Endothelial cell of umbilical vein (primary cell): ENCODE results near the gene NTN1. TPM values are rescaled to one million over a fixed set of nuclear protein-coding genes. Genes with fewer than 3 reads are reported as not detected.

Experiments
- BruUV-seq: library from RNA; stranded (reverse); fragments of 400-500 nt; replicated peaks from 2 replicates; lab custom pipeline; 2021; lab: Mats Ljungman, UMichigan
- CTCF ChIA-PET: fragments of 300-600, 350-600 bp; sonication (Branson Sonifier 250); formaldehyde crosslinking; loops from one replicate; lab custom pipeline; 2021; ENCODE audit warnings: antibody characterized with exemption, inconsistent platforms; lab: Charles Lee
- POLR2A ChIA-PET: fragments of 300-600, 350-600 bp; sonication (Branson Sonifier 250); formaldehyde crosslinking; loops from one replicate; lab custom pipeline; 2021; ENCODE audit warnings: antibody characterized with exemption, inconsistent platforms; lab: Charles Lee
- DNase-seq: peaks from one replicate; pipeline ENCODE4 v3.0.0-alpha.2; 2011; ENCODE audit warnings: low read depth, low spot score
- FAIRE-seq: peaks from 2 replicates; lab custom pipeline; 2011; peaks lifted over from hg19 to GRCh38; lab: Jason Lieb, UNC
- H2AFZ ChIP-seq: 2 replicates; pipeline ENCODE4 v1.6.0; 2012; ENCODE audit warnings: low read depth, low read length, control low read depth, inconsistent platforms
- H3K27ac ChIP-seq: 2 replicates; pipeline ENCODE4 v1.5.1; 2011; ENCODE audit warnings: low read depth, mild to moderate bottlenecking, control low read depth, low read length, moderate library complexity; ENCODE audit not compliant: insufficient read depth
- H3K27me3 ChIP-seq, 2 experiments: 2 replicates each; pipeline versions ENCODE4 v1.6.0 to v1.6.1; 2011; ENCODE audit warnings: low read length in 2 of 2, mixed read lengths in 1 of 2; ENCODE audit not compliant: control insufficient read depth in 2 of 2, insufficient read depth in 2 of 2
- H3K36me3 ChIP-seq, 2 experiments: 2 replicates in 1 of 2; 3 replicates in 1 of 2; pipeline ENCODE4 v1.5.1; 2011; ENCODE audit warnings: low read length in 2 of 2, mild to moderate bottlenecking in 1 of 2, moderate library complexity in 1 of 2; ENCODE audit not compliant: control insufficient read depth in 2 of 2, insufficient read depth in 2 of 2; ENCODE audit errors: extremely low read depth in 1 of 2
- H3K4me1 ChIP-seq: 3 replicates; pipeline ENCODE4 v1.5.1; 2011; ENCODE audit warnings: mild to moderate bottlenecking, low read length; ENCODE audit not compliant: control insufficient read depth, insufficient read depth; ENCODE audit errors: extremely low read depth
- H3K4me2 ChIP-seq: 2 replicates; pipeline ENCODE4 v1.6.1; 2011; ENCODE audit warnings: low read length, control low read depth, mixed read lengths; ENCODE audit not compliant: insufficient read depth
- H3K4me3 ChIP-seq, 3 experiments: fragments of 200-600 bp in 1 of 3; sonication (generic), shearing (Covaris generic) in 1 of 3; replicated peaks in 1 of 3; 2 replicates each; pipeline ENCODE4 v1.5.1; 2011 to 2016; ENCODE audit warnings: control low read depth in 3 of 3, low read length in 3 of 3, mild to moderate bottlenecking in 2 of 3, inconsistent platforms in 1 of 3, low read depth in 1 of 3, moderate library complexity in 1 of 3; ENCODE audit not compliant: insufficient read depth in 1 of 3
- H3K79me2 ChIP-seq: 2 replicates; pipeline ENCODE4 v1.6.0; 2012; ENCODE audit warnings: low read length, inconsistent platforms; ENCODE audit not compliant: control insufficient read depth, insufficient read depth
- H3K9ac ChIP-seq: replicated peaks from 2 replicates; pipeline ENCODE3; 2011; ENCODE audit warnings: low read length, control low read depth; ENCODE audit not compliant: insufficient read depth; ENCODE audit errors: extremely low read depth
- H3K9me1 ChIP-seq: replicated peaks from 3 replicates; pipeline ENCODE4 v1.6.0; 2011; ENCODE audit warnings: mild to moderate bottlenecking, low read length; ENCODE audit not compliant: control insufficient read depth, insufficient read depth; ENCODE audit errors: extremely low read depth
- H3K9me3 ChIP-seq: replicated peaks from 2 replicates; pipeline ENCODE4 v1.5.1; 2012; ENCODE audit warnings: low read length, inconsistent platforms; ENCODE audit not compliant: control insufficient read depth, insufficient read depth
- H4K20me1 ChIP-seq: replicated peaks from 2 replicates; pipeline ENCODE3; 2011; ENCODE audit warnings: mild to moderate bottlenecking, low read length; ENCODE audit not compliant: control insufficient read depth, insufficient read depth; ENCODE audit errors: extremely low read depth
- CTCF ChIP-seq, 2 donors: IDR thresholded peaks; 1 replicate in 1 of 2; 2 replicates in 1 of 2; pipeline ENCODE4 v1.5.1; 2011; ENCODE audit warnings: low read length in 2 of 2, mild to moderate bottlenecking in 2 of 2, moderate library complexity in 2 of 2, control low read depth in 1 of 2, inconsistent platforms in 1 of 2, low read depth in 1 of 2; ENCODE audit not compliant: insufficient read depth in 1 of 2; ENCODE audit errors: extremely low read depth in 1 of 2
- EZH2 ChIP-seq: IDR thresholded peaks from 2 replicates; pipeline ENCODE4 v1.6.1; 2012; ENCODE audit warnings: borderline replicate concordance, low read depth, mild to moderate bottlenecking, moderate library complexity, low read length, inconsistent platforms; ENCODE audit not compliant: severe bottlenecking
- FOS ChIP-seq: IDR thresholded peaks from 2 replicates; pipeline ENCODE4 v1.6.1; 2011; ENCODE audit warnings: mild to moderate bottlenecking, low read length, moderate library complexity, borderline replicate concordance; ENCODE audit not compliant: insufficient read depth
- GATA2 ChIP-seq: IDR thresholded peaks from 2 replicates; pipeline ENCODE4 v1.7.0; 2011; ENCODE audit warnings: low read depth, mild to moderate bottlenecking, moderate library complexity, mixed read lengths, low read length; ENCODE audit not compliant: insufficient read length, insufficient read depth
- JUN ChIP-seq: IDR thresholded peaks from 2 replicates; pipeline ENCODE4 v1.6.1; 2011; ENCODE audit warnings: borderline replicate concordance, low read depth; ENCODE audit not compliant: insufficient read length, insufficient read depth
- MAX ChIP-seq: IDR thresholded peaks from 2 replicates; pipeline ENCODE4 v1.6.1; 2011; ENCODE audit not compliant: insufficient read depth, insufficient read length
- MYC ChIP-seq: IDR thresholded peaks from one replicate; pipeline ENCODE4 v1.6.1; 2011; ENCODE audit warnings: mild to moderate bottlenecking, low read depth, low read length
- POLR2A ChIP-seq: IDR thresholded peaks from 2 replicates; pipeline ENCODE4 v1.6.1; 2012; ENCODE audit warnings: low read depth, mild to moderate bottlenecking, control low read depth, low read length
- POLR2AphosphoS5 ChIP-seq: IDR thresholded peaks from 2 replicates; pipeline ENCODE4 v1.6.1; 2012; ENCODE audit warnings: low read depth, mild to moderate bottlenecking, control low read depth, low read length, moderate library complexity; ENCODE audit not compliant: insufficient read depth
- dilution Hi-C: fragments of 300-500 bp; cut with MboI; formaldehyde crosslinking; loops from one replicate; pipeline ENCODE4 v1.15.0; 2019; ENCODE audit warnings: low sequenced_read_pairs; ENCODE audit not compliant: extremely low pct_ligation_motif_present
- intact Hi-C: fragments of 100-400 bp; cut with micrococcal nuclease; formaldehyde crosslinking; loops from one replicate; pipeline ENCODE4 v1.10.0; 2022
- polyA plus RNA-seq, 4 experiments: library from polyadenylated mRNA; depleted of rRNA in 3 of 4; stranded (reverse) in 3 of 4; unstranded in 1 of 4; fragments of >200 nt; gene quantifications; 2 replicates each; pipeline versions ENCODE4 v1.2.1 to v1.2.3, GENCODE V29; 2011 to 2012; ENCODE audit warnings: missing spikeins in 1 of 4
- total RNA-seq: library from RNA; stranded (reverse); gene quantifications from 2 replicates; pipeline ENCODE4 v1.2.3, GENCODE V29; 2021

Gene NTN1
- total and polyA plus RNA-seq, 2 donors (not counting 3 experiments of a cell fraction or from before 2014, with no cell fraction given), result 0.10 to 0.18 TPM

GRCh38 chr17:8975091-8975725, 46.1 kb upstream of the NTN1 start:
- no TSS peak for BruUV-seq
- H3K9ac ChIP-seq, result no peak overlapping the region
- DNase-seq, result no peak
- ChIA-PET CTCF (no interaction called here), POLR2A (no interaction called here)
- H3K27ac ChIP-seq, result no peak overlapping the region
- no peaks in the 10 kb centered on the region for H3K4me1 ChIP-seq
- no peak overlapping the region for H3K4me3 ChIP-seq
- FAIRE-seq, result no peak
- H4K20me1 ChIP-seq, result no peaks in the 10 kb centered on the region
- H3K36me3 ChIP-seq, result no peaks in the 10 kb centered on the region
- no peaks in the 10 kb centered on the region for H3K79me2 ChIP-seq
- no peaks in the 10 kb centered on the region for H3K9me3 ChIP-seq
- H3K27me3 ChIP-seq, result no peaks in the 10 kb centered on the region
- no peaks in the 10 kb centered on the region for H3K9me1 ChIP-seq
- no peak overlapping the region for H3K4me2 ChIP-seq
- TF ChIP-seq POLR2AphosphoS5 (no peak), MYC (no peak), EZH2 (no peak), CTCF (IDR thresholded peaks at IDR 0.05; ENCODE audit: extremely low read depth in 1 of 2, insufficient read depth in 1 of 2, low read depth in 1 of 2, low read length in 2 of 2) (no peak), POLR2A (no peak), GATA2 (no peak), FOS (no peak), MAX (no peak), JUN (no peak)
- H2AFZ ChIP-seq, result no peak overlapping the region
- dilution Hi-C loops (no loop called here), intact Hi-C loops (no loop called here)
